ENCODE results near the gene OR1E2.

The OR1E2 gene

DNA sequence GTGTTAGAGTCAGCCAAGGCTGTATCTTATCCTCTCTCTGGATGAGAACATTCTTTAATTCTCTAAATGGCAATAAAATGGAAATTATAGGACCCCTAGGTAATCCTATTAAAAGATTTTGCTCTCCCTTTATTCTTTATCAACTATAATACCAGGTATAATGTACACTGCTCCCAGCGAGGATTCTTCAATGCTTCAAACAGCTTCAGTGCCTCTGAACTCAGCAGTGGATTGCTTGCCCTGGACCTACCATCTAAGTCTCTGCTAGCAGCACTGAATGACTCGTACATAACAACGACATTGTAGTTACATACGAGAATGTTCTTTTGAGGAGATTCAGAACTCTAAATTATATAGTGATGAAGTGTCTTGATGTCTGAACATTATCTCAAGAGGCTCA, 43.9 kb downstream of the OR1E2 start:
- TF ChIP-seq, protein P1, sequence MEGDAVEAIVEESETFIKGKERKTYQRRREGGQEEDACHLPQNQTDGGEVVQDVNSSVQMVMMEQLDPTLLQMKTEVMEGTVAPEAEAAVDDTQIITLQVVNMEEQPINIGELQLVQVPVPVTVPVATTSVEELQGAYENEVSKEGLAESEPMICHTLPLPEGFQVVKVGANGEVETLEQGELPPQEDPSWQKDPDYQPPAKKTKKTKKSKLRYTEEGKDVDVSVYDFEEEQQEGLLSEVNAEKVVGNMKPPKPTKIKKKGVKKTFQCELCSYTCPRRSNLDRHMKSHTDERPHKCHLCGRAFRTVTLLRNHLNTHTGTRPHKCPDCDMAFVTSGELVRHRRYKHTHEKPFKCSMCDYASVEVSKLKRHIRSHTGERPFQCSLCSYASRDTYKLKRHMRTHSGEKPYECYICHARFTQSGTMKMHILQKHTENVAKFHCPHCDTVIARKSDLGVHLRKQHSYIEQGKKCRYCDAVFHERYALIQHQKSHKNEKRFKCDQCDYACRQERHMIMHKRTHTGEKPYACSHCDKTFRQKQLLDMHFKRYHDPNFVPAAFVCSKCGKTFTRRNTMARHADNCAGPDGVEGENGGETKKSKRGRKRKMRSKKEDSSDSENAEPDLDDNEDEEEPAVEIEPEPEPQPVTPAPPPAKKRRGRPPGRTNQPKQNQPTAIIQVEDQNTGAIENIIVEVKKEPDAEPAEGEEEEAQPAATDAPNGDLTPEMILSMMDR (IDR thresholded peaks at IDR 0.05; ENCODE audit: borderline replicate concordance, insufficient read depth, low read depth, low read length), result no peak
- H3K4me3 ChIP-seq (ENCODE audit: low read depth, low read length), result no peak overlapping the region

DNA sequence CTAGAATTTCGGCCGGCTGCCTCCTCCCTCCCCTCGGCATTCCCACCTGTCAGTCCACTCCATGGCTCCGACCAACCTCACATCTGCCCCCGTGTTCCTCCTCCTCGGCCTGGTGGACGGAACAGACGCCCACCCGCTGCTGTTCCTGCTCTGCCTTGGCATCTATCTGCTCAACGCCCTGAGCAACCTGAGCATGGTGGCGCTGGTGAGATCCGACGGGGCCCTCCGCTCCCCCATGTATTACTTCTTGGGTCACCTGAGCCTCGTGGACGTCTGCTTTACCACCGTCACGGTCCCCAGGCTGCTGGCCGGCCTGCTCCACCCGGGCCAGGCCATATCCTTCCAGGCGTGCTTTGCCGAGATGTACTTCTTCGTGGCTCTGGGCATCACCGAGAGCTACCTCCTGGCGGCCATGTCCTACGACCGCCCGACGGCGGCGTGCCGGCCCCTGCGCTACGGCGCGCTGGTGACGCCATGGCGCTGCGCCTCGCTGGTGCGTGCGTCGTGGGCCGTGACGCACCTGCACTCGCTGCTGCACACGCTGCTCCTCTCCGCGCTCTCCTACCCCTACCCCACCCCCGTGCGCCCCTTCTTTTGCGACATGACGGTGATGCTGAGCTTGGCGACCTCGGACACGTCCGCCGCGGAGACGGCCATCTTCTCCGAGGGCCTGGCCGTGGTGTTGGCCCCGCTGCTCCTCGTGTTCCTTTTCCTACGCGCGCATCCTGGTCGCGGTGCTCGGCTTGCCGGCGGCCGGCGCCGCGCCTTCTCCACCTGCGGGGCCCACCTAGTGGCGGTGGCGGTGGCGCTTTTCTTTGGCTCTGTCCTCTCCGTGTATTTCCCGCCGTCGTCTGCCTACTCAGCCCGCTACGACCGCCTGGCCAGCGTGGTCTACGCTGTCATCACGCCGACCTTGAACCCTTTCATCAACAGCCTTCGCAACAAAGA, 47.5 kb downstream of the OR1E2 start, which contains the start of gene OR3A2:
Gene OR3A2, minus strand, starts transcription at position 440 of the 948 bp plus-strand sequence.
- TF ChIP-seq, protein P1 (IDR thresholded peaks at IDR 0.05; ENCODE audit: borderline replicate concordance, insufficient read depth, low read depth, low read length), result no peak
- no peak within 1 kb of the TSS for H3K4me3 ChIP-seq (ENCODE audit: low read depth, low read length)

All from GM12875 (cell line).